NCI-H146 (cell line): ENCODE data around the gene THADA.
"Not testable (repeated sequence)": the region's sequence is repeated elsewhere in the genome, so short reads cannot be mapped to it uniquely, and the experiment has no call there.

Experiments used
- DNase-seq: peaks from one replicate; lab custom pipeline; 2025; lab: John Stamatoyannopoulos, UW

The THADA gene

GRCh38 chr2:43302182-43302960 lies 293.5 kb downstream of the THADA start:
- no peak for DNase-seq

GRCh38 chr2:43300781-43301583 lies 294.9 kb downstream of the THADA start:
- peak; percentile 4 for DNase-seq

- DNase-seq, result no peak
These were observed 295.6 kb downstream of the THADA start for GRCh38 chr2:43300222-43300621.

GRCh38 chr2:43298500-43298899 lies 297.3 kb downstream of the THADA start:
- no peak for DNase-seq

GRCh38 chr2:43297740-43298139 lies 298.1 kb downstream of the THADA start:
- DNase-seq, result not testable (repeated sequence)

- no peak for DNase-seq
These were observed 300.8 kb downstream of the THADA start for GRCh38 chr2:43294973-43295603.

GRCh38 chr2:43293744-43294695 lies 301.8 kb downstream of the THADA start:
- no peak for DNase-seq

GRCh38 chr2:43292851-43293743 lies 302.7 kb downstream of the THADA start:
- DNase-seq, result no peak

- no peak for DNase-seq
These were observed 303.5 kb downstream of the THADA start for GRCh38 chr2:43292297-43292696.

- no peak for DNase-seq
These were observed 306.5 kb downstream of the THADA start for GRCh38 chr2:43289331-43289730.

- DNase-seq, result no peak
These were observed 307.2 kb downstream of the THADA start for GRCh38 chr2:43288417-43289305.

GRCh38 chr2:43285987-43286386 lies 309.9 kb downstream of the THADA start:
- DNase-seq, result no peak

GRCh38 chr2:43284967-43285366 lies 310.9 kb downstream of the THADA start:
- no peak for DNase-seq

GRCh38 chr2:43284347-43284746 lies 311.5 kb downstream of the THADA start:
- not testable (repeated sequence) for DNase-seq

- DNase-seq, result no peak
These were observed 314.8 kb downstream of the THADA start for GRCh38 chr2:43280994-43281393.

- DNase-seq, result no peak
These were observed 316.5 kb downstream of the THADA start for GRCh38 chr2:43279317-43279840.

- peak; percentile 3 for DNase-seq
These were observed 317.1 kb downstream of the THADA start for GRCh38 chr2:43278564-43279220.

- DNase-seq, result peak; percentile 3
These were observed 318.9 kb downstream of the THADA start for GRCh38 chr2:43276962-43277391.
